ENCODE data around the gene EEF2. TPM values are rescaled to one million over a fixed set of nuclear protein-coding genes. Genes with fewer than 3 reads are reported as not detected.
"Not testable (repeated sequence)": the region's sequence is repeated elsewhere in the genome, so short reads cannot be mapped to it uniquely, and the experiment has no call there.

Gene EEF2
- total RNA-seq, 1 donor from 2014 or later: 2,451 TPM

DNA sequence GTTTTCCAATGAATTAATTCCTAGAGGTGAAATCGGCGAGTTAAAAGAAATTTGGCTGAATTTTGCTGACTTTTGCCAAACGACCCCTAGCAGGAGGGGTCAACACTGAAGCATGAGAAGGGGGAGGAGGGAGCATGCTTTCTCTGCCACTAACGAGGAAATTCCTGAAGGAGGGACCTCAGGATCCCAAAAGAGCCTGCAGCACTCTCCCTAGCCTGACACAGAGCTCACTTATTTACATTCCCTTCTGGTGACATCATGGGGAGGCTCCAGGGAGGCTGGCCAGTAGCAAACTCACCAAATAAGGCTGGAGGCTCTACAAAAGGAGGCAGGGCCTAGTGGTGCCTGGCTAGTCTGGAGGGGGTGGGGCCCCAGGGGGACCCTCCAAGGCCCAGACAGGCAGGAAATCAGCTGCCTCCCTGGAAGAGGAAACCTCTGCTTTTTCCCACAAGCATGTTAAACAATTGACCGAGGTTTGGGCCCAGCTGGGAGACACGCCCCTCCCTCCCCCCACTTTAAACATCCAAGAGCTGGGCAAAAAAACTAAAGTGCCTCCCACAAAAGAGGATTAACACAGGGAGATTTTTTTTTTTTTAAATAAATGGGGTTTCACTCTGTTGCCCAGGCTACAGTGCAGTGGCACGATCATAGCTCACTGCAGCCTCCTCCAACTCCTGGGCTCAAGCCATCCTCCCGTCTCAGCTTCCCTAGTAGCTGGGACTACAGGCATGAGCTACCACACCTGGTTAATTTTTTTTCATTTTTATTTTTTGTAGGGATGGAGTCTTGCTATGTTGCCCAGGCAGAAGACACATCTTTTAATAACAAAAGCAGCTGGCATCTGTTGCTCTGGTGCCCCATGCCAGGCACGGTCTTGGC lies 16.5 kb downstream of the EEF2 start:
- intact Hi-C loops (cut with micrococcal nuclease): no loop called here
- Mint-ChIP-seq H3K9me3 (no peaks in the 10 kb centered on the region), H3K4me1 (ENCODE audit: low read depth) (peaks cover 17% of the 10 kb centered on the region), H3K27ac (no peak overlapping the region), H3K36me3 (ENCODE audit: low read depth) (peaks cover 37% of the 10 kb centered on the region), H3K27me3 (ENCODE audit: low read depth) (no peaks in the 10 kb centered on the region), H3K4me3 (ENCODE audit: low read depth) (peak overlapping the region; percentile 91)
- no peak for DNase-seq (ENCODE audit: low spot score)

DNA sequence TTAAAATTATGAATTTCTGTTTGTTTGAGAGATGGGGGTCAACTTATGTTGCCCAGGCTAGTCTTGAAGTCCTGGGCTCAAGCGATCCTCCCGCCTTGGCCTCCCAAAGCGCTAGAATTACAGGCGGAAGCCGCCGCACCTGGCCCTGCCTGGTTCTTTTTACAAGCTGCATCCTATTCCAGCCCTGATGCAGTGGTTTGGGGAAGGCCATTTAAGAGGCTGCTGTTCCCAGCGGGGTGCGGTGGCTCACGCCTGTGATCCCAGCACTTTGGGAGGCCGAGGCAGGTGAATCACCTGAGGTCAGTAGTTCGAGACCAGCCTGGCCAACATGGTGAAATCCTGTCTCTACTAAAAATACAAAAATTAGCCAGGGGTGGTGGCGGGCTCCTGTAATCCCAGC lies 17.3 kb downstream of the EEF2 start:
- Mint-ChIP-seq H3K4me1 (ENCODE audit: low read depth) (peaks cover 17% of the 10 kb centered on the region), H3K36me3 (ENCODE audit: low read depth) (peaks cover 45% of the 10 kb centered on the region)
- intact Hi-C loops (cut with micrococcal nuclease); H3K27ac Mint-ChIP-seq; DNase-seq (ENCODE audit: low spot score); H3K9me3 Mint-ChIP-seq; H3K4me3 Mint-ChIP-seq (ENCODE audit: low read depth); H3K27me3 Mint-ChIP-seq (ENCODE audit: low read depth): not testable (repeated sequence)

DNA sequence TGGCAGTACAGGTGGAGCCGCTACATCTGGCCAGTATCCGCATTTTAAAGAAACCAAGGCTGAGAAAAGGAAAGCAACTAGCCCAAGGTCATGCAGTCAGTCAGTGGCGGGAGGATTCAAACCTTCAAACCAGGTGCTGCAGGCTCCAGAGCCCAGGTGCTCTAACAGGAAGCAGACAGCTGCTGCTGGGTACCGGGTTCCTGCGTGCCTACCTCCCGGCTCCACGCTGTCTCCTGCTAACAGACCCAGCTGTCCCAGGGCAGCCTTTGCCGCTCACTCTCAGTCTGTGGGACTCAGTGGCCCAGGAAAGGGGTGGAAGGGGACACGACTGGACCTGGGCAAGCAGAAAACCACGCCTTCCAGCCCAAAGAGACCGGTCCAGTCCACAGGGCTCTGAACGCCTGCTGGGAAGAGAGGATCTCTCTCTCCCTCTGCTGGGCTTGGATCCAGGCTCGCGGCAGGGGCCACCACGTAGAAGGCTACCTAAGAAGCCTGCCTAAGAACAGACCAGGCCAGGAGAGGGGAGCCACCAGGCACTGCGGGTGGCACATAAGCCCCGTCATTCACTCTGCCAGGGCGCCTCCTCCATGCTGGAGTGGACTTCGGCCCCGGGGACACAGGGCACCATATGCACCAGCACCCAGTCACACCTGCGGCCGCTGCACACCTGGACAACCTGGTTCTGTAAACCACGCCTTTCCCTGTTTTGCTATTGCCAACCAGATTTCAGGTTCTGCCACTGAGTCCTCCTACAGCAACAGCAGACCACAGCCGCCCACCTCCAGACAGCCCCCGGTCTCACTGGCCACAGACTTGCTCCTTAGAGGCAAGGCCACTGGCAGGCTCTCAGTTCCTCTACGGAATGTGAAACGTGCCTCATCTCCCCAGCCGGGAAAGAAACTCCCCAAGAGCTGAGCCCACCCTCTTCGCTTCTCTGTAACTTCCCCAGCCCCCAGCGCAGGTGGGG lies 18.9 kb downstream of the EEF2 start:
- H3K9me3 Mint-ChIP-seq: no peaks in the 10 kb centered on the region

DNA sequence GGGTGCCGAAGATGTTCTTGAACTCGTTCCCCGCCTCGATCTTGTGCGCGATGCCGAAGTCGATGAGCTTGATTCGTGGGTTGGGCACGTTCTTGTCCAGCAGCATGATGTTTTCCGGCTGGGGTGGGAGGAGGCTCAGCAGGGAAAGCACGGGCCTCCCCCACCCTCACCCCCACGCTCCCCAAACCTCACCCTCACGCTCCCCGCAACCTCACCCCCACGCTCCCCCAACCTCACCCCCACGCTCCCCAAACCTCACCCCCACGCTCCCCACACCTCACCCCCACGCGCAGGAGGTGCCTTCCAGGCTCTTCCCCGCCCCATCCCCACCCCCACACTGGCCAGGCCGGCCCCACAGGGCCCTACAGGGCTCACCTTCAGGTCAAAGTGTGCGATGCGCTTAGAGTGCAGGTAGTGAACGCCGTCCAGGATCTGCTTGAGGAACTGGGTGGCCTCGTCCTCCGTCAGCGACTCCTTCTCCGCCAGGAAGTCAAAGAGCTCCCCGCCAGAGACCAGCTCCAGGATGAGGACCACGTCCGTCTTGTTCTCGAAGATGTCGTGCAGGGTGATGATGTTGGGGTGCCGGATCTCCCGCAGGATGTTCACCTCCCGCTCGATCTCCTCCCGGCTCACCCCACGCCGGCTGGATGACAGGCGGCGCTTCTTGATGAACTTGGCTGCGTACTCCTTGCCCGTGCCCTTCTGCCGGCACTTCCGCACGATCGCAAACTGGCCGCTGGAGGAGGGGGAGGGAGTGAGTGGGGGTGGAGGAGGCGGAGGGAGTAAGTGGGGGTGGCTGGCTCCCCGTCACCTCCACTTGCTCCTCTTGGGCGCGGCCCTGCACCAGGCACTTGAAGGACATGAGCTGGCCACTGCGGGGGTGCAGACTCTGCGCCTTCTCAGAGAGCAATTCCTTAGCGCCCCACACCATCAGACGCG lies 20.7 kb downstream of the EEF2 start:
- no peak for DNase-seq (ENCODE audit: low spot score)
- intact Hi-C loops (cut with micrococcal nuclease): no loop called here
- H3K4me3 Mint-ChIP-seq (ENCODE audit: low read depth): no peak overlapping the region
- H3K27ac Mint-ChIP-seq: no peak overlapping the region
- H3K4me1 Mint-ChIP-seq (ENCODE audit: low read depth): peaks cover 4% of the 10 kb centered on the region
- no peaks in the 10 kb centered on the region for H3K27me3 Mint-ChIP-seq (ENCODE audit: low read depth)
- H3K36me3 Mint-ChIP-seq (ENCODE audit: low read depth): peaks cover 51% of the 10 kb centered on the region
- no peaks in the 10 kb centered on the region for H3K9me3 Mint-ChIP-seq

More for the DNA sequence above, 18.9 kb downstream of the EEF2 start:
- Mint-ChIP-seq H3K27ac (no peak overlapping the region), H3K27me3 (ENCODE audit: low read depth) (no peaks in the 10 kb centered on the region), H3K36me3 (ENCODE audit: low read depth) (peaks cover 52% of the 10 kb centered on the region), H3K4me3 (ENCODE audit: low read depth) (no peak overlapping the region), H3K4me1 (ENCODE audit: low read depth) (peaks cover 16% of the 10 kb centered on the region)
- intact Hi-C loops (cut with micrococcal nuclease): no loop called here
- DNase-seq (ENCODE audit: low spot score): no peak

DNA sequence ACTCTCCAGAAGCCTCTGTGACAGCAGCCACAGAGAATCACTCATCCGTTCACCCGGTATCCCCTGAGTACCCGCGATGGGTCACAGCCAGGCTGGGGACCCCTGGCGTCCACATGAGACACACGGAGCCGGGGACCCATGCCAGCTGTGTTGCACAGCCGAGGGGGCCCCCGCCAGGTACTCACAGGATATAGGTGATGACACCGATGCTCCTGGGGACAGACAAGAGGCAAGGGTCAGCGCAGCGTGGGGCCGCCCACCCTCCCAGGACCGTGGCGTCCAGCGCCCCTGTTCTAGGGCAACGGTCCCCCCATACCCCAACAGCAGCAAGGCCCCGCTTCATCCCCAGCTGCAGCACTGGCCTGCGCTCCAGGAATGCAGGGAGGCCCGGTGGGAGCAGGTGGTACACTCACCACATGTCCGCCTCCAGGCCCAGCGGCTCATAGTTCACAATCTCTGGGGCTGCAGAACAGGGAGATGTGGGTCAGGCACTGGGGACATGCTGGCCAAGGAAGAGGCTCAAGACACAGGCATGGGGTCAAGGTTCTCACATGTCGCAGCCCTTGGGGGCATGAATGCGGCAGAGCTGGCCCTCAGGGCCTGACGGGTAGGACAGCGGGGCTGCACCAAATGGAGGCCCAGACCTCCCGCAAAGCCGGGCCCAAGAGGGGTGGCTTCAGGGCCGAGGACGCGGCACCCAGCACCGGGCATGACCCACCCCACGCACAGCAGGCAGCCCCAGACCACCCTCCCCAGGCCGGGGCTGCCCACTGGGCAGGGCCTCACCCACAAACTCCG lies 21.6 kb downstream of the EEF2 start:
- Mint-ChIP-seq H3K4me1 (ENCODE audit: low read depth) (no peaks in the 10 kb centered on the region), H3K27me3 (ENCODE audit: low read depth) (no peaks in the 10 kb centered on the region), H3K9me3 (no peaks in the 10 kb centered on the region), H3K4me3 (ENCODE audit: low read depth) (no peak overlapping the region), H3K27ac (no peak overlapping the region), H3K36me3 (ENCODE audit: low read depth) (peaks cover 42% of the 10 kb centered on the region)
- intact Hi-C loops (cut with micrococcal nuclease): no loop called here
- DNase-seq (ENCODE audit: low spot score): no peak

DNA sequence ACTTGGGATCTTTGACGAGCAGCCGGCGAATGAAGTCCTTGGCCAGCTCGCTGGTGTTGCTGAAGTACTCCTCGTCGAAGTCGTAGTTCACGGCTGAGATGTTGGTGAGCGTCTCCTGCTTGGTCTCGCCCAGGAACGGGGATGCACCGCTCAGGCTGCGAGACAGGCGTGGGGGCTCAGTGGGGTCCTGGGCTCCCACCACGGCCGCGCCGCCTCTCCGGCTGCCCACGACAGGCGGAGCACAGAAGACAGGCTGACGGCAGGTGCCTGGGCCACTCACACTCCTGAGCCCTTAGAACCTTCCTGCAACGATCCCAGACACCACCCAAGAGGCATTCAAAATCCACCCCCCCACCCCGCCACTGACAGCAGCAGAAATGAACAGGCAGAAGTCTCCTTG lies 24.3 kb downstream of the EEF2 start:
- no peak for DNase-seq (ENCODE audit: low spot score)
- Mint-ChIP-seq H3K4me1 (ENCODE audit: low read depth) (no peaks in the 10 kb centered on the region), H3K27ac (no peak overlapping the region), H3K4me3 (ENCODE audit: low read depth) (no peak overlapping the region), H3K36me3 (ENCODE audit: low read depth) (peaks cover 35% of the 10 kb centered on the region), H3K9me3 (no peaks in the 10 kb centered on the region), H3K27me3 (ENCODE audit: low read depth) (no peaks in the 10 kb centered on the region)
- intact Hi-C loops (cut with micrococcal nuclease): no loop called here

DNA sequence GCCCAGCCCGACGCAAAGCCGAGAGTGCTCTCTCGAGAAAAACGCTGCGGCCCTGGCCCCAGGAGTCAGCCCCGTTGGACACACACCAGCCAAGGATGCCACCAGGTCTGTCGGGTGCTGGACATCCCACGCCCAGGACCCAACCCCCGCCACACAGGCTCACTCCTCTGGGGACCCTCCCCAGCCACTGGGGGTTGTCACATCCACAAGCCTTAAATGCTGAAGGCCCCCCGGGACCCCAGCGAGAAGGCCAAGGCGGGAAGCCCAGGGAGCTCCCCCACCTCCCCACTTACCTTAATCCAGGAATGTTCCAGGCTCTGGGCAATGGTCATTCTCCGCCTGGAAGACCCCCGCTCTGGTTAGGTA lies 25.5 kb downstream of the EEF2 start:
- DNase-seq (ENCODE audit: low spot score): no peak
- H3K36me3 Mint-ChIP-seq (ENCODE audit: low read depth): peaks cover 29% of the 10 kb centered on the region

DNA sequence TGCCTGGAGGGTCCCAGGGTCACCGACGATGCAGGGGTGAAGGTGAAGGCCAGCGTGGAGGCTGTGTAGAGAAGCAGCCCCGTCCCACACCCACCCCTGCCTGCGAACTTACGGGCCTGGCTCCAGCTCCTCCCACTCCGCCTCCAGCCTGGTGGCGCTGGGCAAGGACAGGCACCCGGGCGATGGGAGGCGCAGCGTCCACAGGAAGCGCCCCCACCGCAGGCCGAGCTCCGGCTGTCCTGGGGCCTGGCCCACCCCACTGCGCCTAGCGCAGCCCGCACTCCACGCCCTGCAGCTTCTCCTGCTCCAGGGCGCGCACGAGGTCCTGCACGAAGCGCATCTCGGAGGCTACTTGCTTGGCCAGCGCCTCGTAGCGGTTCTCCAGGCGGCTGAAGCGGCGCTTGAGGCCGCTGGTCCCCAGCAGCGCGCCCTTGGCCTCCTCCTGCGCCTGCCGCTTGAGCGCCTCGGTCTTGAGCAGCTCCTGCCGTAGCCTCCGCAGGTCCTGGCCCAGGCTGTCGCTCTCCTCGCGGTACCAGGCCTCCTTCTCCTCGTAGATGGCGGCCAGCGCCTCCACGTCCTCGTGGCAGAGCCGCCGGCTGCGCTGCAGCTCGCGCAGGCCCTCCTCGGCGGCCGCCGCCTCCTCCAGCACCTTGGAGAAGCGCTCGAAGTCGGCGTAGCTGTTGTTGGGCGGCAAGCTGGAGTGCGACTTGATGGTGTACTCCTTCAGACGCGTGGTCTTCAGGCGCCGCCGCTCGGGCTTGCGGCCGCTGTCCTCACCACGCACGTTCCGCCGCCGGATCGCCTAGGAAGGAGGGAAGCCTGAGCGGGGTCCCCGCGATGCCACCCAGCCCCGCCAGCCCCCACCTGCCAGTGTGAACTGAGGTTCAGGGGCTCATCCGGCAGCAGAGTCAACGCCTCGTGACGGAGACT lies 26.2 kb downstream of the EEF2 start:
- Mint-ChIP-seq H3K9me3 (no peaks in the 10 kb centered on the region), H3K36me3 (ENCODE audit: low read depth) (peaks cover 25% of the 10 kb centered on the region), H3K4me3 (ENCODE audit: low read depth) (no peak overlapping the region), H3K27me3 (ENCODE audit: low read depth) (no peaks in the 10 kb centered on the region), H3K27ac (no peak overlapping the region), H3K4me1 (ENCODE audit: low read depth) (no peaks in the 10 kb centered on the region)
- intact Hi-C loops (cut with micrococcal nuclease): no loop called here
- DNase-seq (ENCODE audit: low spot score): no peak

More for the DNA sequence above, 25.5 kb downstream of the EEF2 start:
- H3K4me1 Mint-ChIP-seq (ENCODE audit: low read depth): no peaks in the 10 kb centered on the region
- H3K4me3 Mint-ChIP-seq (ENCODE audit: low read depth): no peak overlapping the region
- intact Hi-C loops (cut with micrococcal nuclease): no loop called here
- no peaks in the 10 kb centered on the region for H3K9me3 Mint-ChIP-seq
- no peaks in the 10 kb centered on the region for H3K27me3 Mint-ChIP-seq (ENCODE audit: low read depth)
- H3K27ac Mint-ChIP-seq: no peak overlapping the region

DNA sequence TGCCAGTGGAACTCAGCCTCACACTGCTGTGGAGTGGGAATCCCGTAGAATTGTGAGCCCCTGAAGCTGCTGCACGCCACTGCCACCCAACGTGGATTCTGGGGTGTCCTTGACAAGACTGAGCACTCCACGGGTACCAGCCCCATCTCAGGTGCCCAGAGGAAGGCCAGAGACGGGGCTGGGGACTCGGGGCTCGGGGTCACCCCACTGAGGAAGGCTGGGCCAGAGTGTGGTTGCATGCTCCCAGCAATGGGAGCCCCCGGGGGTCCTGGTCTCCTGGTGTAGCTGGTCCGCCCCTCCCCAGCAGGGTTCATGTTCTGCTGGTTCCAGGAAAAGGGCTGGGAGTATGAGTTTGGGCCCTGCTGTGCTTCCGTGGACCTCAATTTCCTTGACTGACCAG lies 29.6 kb downstream of the EEF2 start:
- no peak overlapping the region for H3K27ac Mint-ChIP-seq
- no peaks in the 10 kb centered on the region for H3K27me3 Mint-ChIP-seq (ENCODE audit: low read depth)
- H3K4me3 Mint-ChIP-seq (ENCODE audit: low read depth): no peak overlapping the region
- H3K9me3 Mint-ChIP-seq: no peaks in the 10 kb centered on the region
- no peaks in the 10 kb centered on the region for H3K4me1 Mint-ChIP-seq (ENCODE audit: low read depth)
- H3K36me3 Mint-ChIP-seq (ENCODE audit: low read depth): peaks cover 10% of the 10 kb centered on the region
- intact Hi-C loops (cut with micrococcal nuclease): no loop called here
- DNase-seq (ENCODE audit: low spot score): no peak

DNA sequence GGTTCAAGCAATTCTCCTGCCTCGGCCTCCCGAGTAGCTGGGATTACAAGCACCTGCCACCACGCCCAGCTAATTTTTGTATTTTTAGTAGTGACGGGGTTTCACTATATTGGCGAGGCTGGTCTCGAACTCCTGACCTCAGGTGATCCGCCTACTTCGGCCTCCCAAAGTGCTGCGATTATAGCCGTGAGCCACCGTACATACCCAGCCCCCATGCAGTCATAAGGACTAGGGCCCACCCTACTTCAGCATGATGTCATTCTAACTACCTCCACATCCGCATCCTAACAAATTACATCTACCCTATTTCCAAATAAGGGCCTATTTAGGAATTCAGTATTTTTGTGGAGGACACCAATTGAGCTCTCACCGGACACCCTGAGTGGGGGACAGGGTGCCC lies 30.0 kb downstream of the EEF2 start:
- DNase-seq (ENCODE audit: low spot score); H3K4me1 Mint-ChIP-seq (ENCODE audit: low read depth); intact Hi-C loops (cut with micrococcal nuclease); H3K36me3 Mint-ChIP-seq (ENCODE audit: low read depth); H3K9me3 Mint-ChIP-seq; H3K27me3 Mint-ChIP-seq (ENCODE audit: low read depth); H3K27ac Mint-ChIP-seq; H3K4me3 Mint-ChIP-seq (ENCODE audit: low read depth): not testable (repeated sequence)

DNA sequence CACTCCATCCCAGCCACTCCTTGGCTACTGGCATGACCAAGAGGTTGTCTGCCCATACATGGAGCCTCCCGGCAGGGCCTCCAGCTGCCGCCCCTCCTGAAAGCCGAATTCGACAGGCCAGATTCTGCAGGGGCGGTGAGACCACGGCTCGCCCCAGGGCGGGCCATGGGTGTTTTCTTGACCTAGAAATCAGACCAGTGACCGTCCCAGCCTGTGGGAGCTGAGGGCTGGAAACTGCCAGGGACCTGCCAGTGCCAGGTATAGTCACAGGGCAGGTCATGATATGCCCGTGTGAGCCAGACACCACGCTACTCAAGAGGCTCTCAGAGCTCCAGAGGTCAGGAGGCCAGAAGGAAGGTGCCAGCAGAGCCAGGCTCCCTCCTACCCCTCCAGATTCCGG lies 31.2 kb downstream of the EEF2 start:
- no peak for DNase-seq (ENCODE audit: low spot score)
- no peaks in the 10 kb centered on the region for H3K27me3 Mint-ChIP-seq (ENCODE audit: low read depth)
- no peaks in the 10 kb centered on the region for H3K9me3 Mint-ChIP-seq
- intact Hi-C loops (cut with micrococcal nuclease): no loop called here
- no peak overlapping the region for H3K27ac Mint-ChIP-seq
- no peaks in the 10 kb centered on the region for H3K4me1 Mint-ChIP-seq (ENCODE audit: low read depth)
- H3K4me3 Mint-ChIP-seq (ENCODE audit: low read depth): no peak overlapping the region
- peaks cover 4% of the 10 kb centered on the region for H3K36me3 Mint-ChIP-seq (ENCODE audit: low read depth)

Data from activated T-helper 2 cell treated with anti-CD3 and anti-CD28 coated beads, Interferon-gamma antibody, Interleukin-2, Interleukin-4, amounts not matched to agents 10 μg/mL and 5 μg/mL and 100 μg/mL, durations not matched to agents 14 hours and 24 hours and 36 hours (primary cell).